Kidney (tissue), 14 donors: ENCODE data around the gene NLRC5. TPM values are rescaled to one million over a fixed set of nuclear protein-coding genes. Genes with fewer than 3 reads are reported as not detected.

Source experiments
- DNase-seq, 5 donors: peaks; one replicate each; pipeline ENCODE4 v3.0.0-alpha.2; 2013 to 2020
- FAIRE-seq: peaks from 2 replicates; lab custom pipeline; 2012; peaks lifted over from hg19 to GRCh38; lab: Jason Lieb, UNC
- H3K27ac ChIP-seq, 2 donors: one replicate each; pipeline ENCODE4 v1.7.0; 2013; ENCODE audit warnings: low read depth in 2 of 2, low read length in 2 of 2, inconsistent platforms in 1 of 2
- H3K27me3 ChIP-seq: one replicate; pipeline ENCODE4 v1.7.1; 2013; ENCODE audit warnings: low read length, inconsistent platforms; ENCODE audit not compliant: control insufficient read depth, insufficient read depth
- H3K36me3 ChIP-seq, 3 donors: one replicate each; pipeline versions ENCODE4 v1.7.0 to v1.7.1; 2013; ENCODE audit warnings: low read length in 3 of 3, control low read depth in 1 of 3, inconsistent platforms in 1 of 3; ENCODE audit not compliant: insufficient read depth in 3 of 3, control insufficient read depth in 2 of 3
- H3K4me1 ChIP-seq, 3 donors: one replicate each; pipeline versions ENCODE4 v1.7.0 to v1.7.1; 2013; ENCODE audit warnings: low read length in 3 of 3, inconsistent platforms in 1 of 3, low read depth in 1 of 3; ENCODE audit not compliant: control insufficient read depth in 2 of 3, insufficient read depth in 2 of 3
- H3K4me3 ChIP-seq, 3 donors: one replicate each; pipeline versions ENCODE4 v1.7.0 to v1.8.1; 2013; ENCODE audit warnings: low read length in 3 of 3, control low read depth in 1 of 3, inconsistent platforms in 1 of 3
- H3K9ac ChIP-seq, 3 donors: one replicate each; pipeline versions ENCODE4 v1.7.0 to v1.7.1; 2013; ENCODE audit warnings: low read length in 3 of 3, control low read depth in 1 of 3, inconsistent platforms in 1 of 3
- H3K9me3 ChIP-seq, 3 donors: one replicate each; pipeline versions ENCODE4 v1.7.0 to v1.7.1; 2013; ENCODE audit warnings: low read length in 3 of 3, control low read depth in 1 of 3, inconsistent platforms in 1 of 3; ENCODE audit not compliant: control insufficient read depth in 2 of 3, insufficient read depth in 1 of 3
- intact Hi-C: fragments of 100-400 bp; cut with DNase I; formaldehyde crosslinking; loops from one replicate; pipeline ENCODE4 v1.11.1; 2022
- polyA plus RNA-seq: library from polyadenylated mRNA; stranded (reverse); fragments of 350-450 nt; fragmentation: Illumina TruSeq; extraction: RNeasy Lipid Tissue Mini Kit (QIAGEN cat#74804); gene quantifications from one replicate; pipeline ENCODE4 v1.2.3, GENCODE V29; 2014; ENCODE audit warnings: low read depth, low replicate concordance; ENCODE audit not compliant: insufficient read depth
- total RNA-seq: library from RNA; stranded (reverse); fragmentation: NEBNext Ultra II Directional; extraction: Animal tissue kit (Norgen Biotek cat#: 25700); gene quantifications from one replicate; pipeline ENCODE4 v1.2.1, GENCODE V29; 2021
- TF ChIP-seq, protein P1 (sequence below): IDR thresholded peaks from 3 replicates; pipeline ENCODE4 v1.5.1; 2012; ENCODE audit warnings: mild to moderate bottlenecking, moderate library complexity, borderline replicate concordance; ENCODE audit not compliant: insufficient read depth; ENCODE audit errors: extremely low read depth
- donor health status: control.
- donor health status: control.
- donor health status: control.
- donor health status: control.
- donor health status: control.
- donor health status: DM: yes; HTN: yes; CAD: no.
- donor health status: Normal renal cell carcinoma (clear cell type).

Gene NLRC5
- total and polyA plus RNA-seq, 2 donors from 2014 or later: 7.1 to 55.6 TPM

DNA sequence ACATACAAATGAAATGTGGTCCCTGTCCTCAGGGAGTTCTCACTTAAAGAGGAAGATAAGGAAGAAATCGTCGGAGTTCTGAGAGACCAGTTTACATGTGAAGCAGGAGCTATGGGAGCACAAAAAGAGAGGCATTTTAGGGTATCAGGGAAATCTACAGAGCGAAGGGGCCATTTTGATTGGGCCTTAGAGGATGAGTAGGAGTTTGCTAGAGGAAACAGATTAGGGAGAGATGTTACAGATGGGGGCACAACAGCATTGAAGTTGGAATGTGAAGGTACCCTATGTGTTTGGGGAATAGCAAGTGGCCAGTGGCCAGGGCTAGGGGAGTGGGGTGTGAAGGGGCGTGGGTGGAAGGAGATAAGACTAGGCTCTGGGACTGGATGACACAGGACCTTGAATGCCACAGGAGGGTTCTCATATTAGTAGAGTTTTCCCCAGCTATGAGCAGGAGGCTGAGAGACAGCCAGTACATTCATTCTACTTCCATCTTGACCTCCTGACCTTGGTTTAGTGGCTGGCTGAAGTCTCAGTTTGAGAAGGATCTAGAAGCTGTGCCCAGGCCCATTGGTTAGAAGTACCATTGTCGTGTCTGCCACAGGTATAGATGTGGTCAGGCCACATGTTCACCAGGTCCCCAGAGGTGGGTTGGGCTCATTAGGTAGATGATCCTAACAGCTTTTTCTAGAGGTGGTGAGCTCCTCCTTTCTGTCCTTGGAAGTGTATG, 137.8 kb downstream of the NLRC5 start:
- Histone ChIP-seq H3K9ac (no peak overlapping the region), H3K9me3 (no peaks in the 10 kb centered on the region), H3K4me1 (no peaks in the 10 kb centered on the region), H3K27ac (no peak overlapping the region), H3K36me3 (no peaks in the 10 kb centered on the region), H3K4me3 (no peak overlapping the region), H3K27me3 (no peaks in the 10 kb centered on the region)
- DNase-seq: no peak
- FAIRE-seq: no peak
- TF ChIP-seq, protein P1, sequence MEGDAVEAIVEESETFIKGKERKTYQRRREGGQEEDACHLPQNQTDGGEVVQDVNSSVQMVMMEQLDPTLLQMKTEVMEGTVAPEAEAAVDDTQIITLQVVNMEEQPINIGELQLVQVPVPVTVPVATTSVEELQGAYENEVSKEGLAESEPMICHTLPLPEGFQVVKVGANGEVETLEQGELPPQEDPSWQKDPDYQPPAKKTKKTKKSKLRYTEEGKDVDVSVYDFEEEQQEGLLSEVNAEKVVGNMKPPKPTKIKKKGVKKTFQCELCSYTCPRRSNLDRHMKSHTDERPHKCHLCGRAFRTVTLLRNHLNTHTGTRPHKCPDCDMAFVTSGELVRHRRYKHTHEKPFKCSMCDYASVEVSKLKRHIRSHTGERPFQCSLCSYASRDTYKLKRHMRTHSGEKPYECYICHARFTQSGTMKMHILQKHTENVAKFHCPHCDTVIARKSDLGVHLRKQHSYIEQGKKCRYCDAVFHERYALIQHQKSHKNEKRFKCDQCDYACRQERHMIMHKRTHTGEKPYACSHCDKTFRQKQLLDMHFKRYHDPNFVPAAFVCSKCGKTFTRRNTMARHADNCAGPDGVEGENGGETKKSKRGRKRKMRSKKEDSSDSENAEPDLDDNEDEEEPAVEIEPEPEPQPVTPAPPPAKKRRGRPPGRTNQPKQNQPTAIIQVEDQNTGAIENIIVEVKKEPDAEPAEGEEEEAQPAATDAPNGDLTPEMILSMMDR: no peak
- intact Hi-C loops: no loop called here

DNA sequence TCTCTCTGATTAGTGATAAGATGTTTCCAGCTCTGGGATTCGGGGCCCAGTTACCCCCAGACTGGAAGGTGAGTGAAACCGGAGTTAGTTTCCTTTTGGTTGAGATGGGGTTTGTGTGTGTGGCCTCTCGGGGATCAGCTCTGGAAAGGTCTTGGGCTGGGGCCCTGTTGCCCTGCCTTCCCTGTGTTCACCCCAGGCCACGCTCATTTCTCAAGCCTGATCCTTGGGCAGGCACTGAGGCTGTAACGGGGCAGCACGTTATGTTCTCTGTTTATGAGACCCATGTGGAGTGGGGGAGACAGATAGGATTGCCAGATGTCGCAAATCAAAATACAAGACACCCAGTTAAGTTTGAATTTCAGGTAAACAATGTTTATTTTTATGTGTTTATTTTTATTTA, 138.5 kb downstream of the NLRC5 start:
- intact Hi-C loops: no loop called here
- H3K36me3 ChIP-seq: no peaks in the 10 kb centered on the region
- no peaks in the 10 kb centered on the region for H3K27me3 ChIP-seq
- FAIRE-seq: no peak
- H3K9me3 ChIP-seq: no peaks in the 10 kb centered on the region
- no peak overlapping the region for H3K27ac ChIP-seq
- TF ChIP-seq, protein P1: no peak
- H3K9ac ChIP-seq: no peak overlapping the region
- DNase-seq: no peak
- no peaks in the 10 kb centered on the region for H3K4me1 ChIP-seq
- no peak overlapping the region for H3K4me3 ChIP-seq

DNA sequence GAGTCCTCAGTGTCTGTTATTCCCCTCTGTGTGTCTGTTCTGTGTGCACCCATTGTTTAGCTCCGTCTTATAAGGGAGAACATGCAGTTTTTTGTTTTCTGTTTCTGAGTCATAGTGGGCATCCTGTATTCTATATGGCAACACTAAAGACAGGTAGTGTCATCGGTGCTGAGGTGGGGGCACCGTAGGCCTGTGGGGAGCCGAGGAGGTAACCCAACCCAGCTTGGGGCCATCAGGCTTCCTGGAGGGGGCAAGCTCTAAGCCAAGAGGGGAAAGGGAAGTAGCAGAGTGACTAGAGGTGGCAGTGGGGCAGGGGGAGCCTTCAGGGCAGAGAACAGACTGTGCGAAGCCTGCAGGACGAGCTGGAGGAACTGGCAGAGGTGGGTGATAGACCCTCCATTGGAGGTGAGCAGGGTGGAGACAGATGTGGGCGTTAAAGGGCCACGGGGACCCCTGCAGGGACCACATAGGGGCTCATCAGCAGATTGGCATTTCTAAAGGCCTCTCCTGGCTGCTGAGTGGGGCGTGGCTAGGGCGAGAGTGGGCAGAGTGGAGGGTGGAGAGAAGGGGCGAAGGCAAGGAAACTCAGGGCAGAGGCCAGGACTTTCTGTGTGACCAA, 139.5 kb downstream of the NLRC5 start:
- H3K27ac ChIP-seq: no peak overlapping the region
- no peaks in the 10 kb centered on the region for H3K4me1 ChIP-seq
- DNase-seq (peak in 1 of 5 donors; percentile 43), FAIRE-seq (no peak)
- H3K4me3 ChIP-seq: no peak overlapping the region
- no peaks in the 10 kb centered on the region for H3K27me3 ChIP-seq
- no peak overlapping the region for H3K9ac ChIP-seq
- no peaks in the 10 kb centered on the region for H3K9me3 ChIP-seq
- H3K36me3 ChIP-seq: no peaks in the 10 kb centered on the region
- intact Hi-C loops: no loop called here
- TF ChIP-seq, protein P1: no peak
